GM20000 (cell line): Measurements from ENCODE around the gene RIPOR2.

Source experiments
- DNase-seq: peaks from one replicate; pipeline ENCODE4 v3.0.0; 2012; ENCODE audit warnings: low spot score
- CTCF ChIP-seq: IDR thresholded peaks from 2 replicates; pipeline ENCODE4 v1.5.1; 2012; ENCODE audit warnings: mild to moderate bottlenecking, control low read depth; ENCODE audit errors: extremely low read depth, missing control alignments

Gene RIPOR2

GRCh38 chr6:24875534-24875901 is 60.2 kb downstream of the RIPOR2 start:
- no peak for DNase-seq
- no peak for TF ChIP-seq CTCF

- TF ChIP-seq CTCF, result no peak
Measured at GRCh38 chr6:24874776-24875533, 60.8 kb downstream of the RIPOR2 start.

GRCh38 chr6:24874128-24874527 is 61.6 kb downstream of the RIPOR2 start:
- DNase-seq, result no peak
- no peak for TF ChIP-seq CTCF

More at GRCh38 chr6:24874776-24875533, 60.8 kb downstream of the RIPOR2 start:
- DNase-seq, result no peak

- no peak for DNase-seq
- TF ChIP-seq CTCF, result no peak
Measured at GRCh38 chr6:24872779-24873178, 63.0 kb downstream of the RIPOR2 start.

- no peak for DNase-seq
- no peak for TF ChIP-seq CTCF
Measured at GRCh38 chr6:24868765-24869164, 67.0 kb downstream of the RIPOR2 start.

GRCh38 chr6:24867104-24867703 is 68.6 kb downstream of the RIPOR2 start:
- no peak for TF ChIP-seq CTCF
- DNase-seq, result no peak

GRCh38 chr6:24865161-24865560 is 70.6 kb downstream of the RIPOR2 start:
- DNase-seq, result no peak
- TF ChIP-seq CTCF, result no peak
